Right ventricle myocardium inferior (tissue), 1 donor: ENCODE results near the gene FAM210B. TPM values are rescaled to one million over a fixed set of nuclear protein-coding genes. Genes with fewer than 3 reads are reported as not detected.
"Not testable (repeated sequence)": the region's sequence is repeated elsewhere in the genome, so short reads cannot be mapped to it uniquely, and the experiment has no call there.

Experiments
- ATAC-seq: fragments of 200-7000 bp; cut with Tn5 transposase; one replicate; pipeline ENCODE4 v1.9.1; 2020; ENCODE audit warnings: mild to moderate bottlenecking, moderate library complexity
- DNase-seq: peaks from one replicate; pipeline ENCODE4 v3.0.0; 2021; ENCODE audit errors: missing footprints
- intact Hi-C: fragments of 100-400 bp; cut with DNase I; formaldehyde crosslinking; loops from one replicate; pipeline ENCODE4 v1.11.0; 2022
- total RNA-seq: library from RNA; stranded (reverse); fragmentation: NEBNext Ultra II Directional; extraction: Animal tissue kit (Norgen Biotek cat#: 25700); gene quantifications from one replicate; pipeline ENCODE4 v1.2.1, GENCODE V29; 2021
- donor health status: DM: no; HTN: yes; CAD: no; lungs with severe emphysema.

FAM210B gene
- total RNA-seq, 1 donor from 2014 or later = 60.3 TPM

DNA sequence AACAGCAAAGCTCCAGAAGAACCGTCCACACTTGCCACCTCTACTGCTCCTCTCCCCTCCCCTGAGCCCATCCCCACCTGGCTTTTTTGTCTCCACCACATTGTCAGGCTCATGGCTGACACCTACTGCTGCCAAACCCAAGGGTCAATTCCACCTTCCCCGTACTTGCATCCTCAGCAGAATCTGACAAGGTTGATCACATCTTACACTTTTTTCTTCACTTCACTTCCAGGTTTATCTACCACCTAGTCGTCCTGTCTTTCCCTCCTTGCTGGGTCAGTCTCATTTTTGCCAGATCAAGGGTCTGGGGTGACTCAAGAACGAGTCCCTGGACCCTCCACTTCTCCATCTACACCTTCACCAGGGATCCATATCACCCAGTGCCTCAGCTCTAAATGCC lies 30.1 kb downstream of the FAM210B start:
- ATAC-seq (no peak), DNase-seq (no peak)
- intact Hi-C loops = no loop called here

DNA sequence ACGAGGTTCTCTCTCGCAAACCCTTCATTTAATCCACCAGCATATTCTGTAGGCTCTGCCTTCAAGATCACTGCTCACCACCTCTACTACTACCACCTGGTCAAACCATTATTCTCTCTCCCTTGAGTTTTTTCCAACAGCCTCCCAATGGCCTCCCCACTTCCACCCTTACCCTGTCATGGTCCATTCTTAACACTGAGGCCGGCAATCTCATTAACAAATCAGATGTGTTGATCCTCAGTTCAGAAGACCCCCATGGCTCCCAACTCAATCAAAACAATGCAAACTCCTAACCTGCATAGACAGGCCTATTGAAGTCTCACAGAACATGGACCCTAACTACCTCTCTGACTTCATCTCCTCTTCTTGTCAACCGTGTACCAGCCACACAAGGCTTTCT lies 31.0 kb downstream of the FAM210B start:
- ATAC-seq (no peak), DNase-seq (no peak)
- intact Hi-C loops = loop anchor here (5.0 kb wide), 1 partner anchor 33 kb away; the partner anchor contains the start of gene FAM210B

DNA sequence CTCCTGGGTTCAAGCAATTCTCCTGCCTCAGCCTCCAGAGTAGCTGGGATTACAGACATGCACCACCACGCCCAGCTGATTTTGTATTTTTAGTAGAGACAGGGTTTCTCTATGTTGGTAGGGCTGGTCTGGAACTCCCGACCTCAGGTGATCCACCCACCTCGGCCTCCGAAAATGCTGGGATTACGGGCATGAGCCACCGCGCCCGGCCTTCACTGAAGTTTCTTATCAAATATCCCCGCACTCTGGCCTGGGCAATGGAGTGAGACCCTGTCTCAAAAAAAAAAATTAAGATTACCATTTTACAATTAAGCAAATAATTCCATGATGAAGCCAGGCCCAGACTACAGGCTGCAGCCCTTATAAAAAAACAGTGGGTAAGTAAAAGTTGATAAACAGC lies 31.6 kb downstream of the FAM210B start:
- intact Hi-C loops = loop anchor here (5.0 kb wide), 1 partner anchor 33 kb away; the partner anchor contains the start of gene FAM210B
- DNase-seq, ATAC-seq: not testable (repeated sequence)

DNA sequence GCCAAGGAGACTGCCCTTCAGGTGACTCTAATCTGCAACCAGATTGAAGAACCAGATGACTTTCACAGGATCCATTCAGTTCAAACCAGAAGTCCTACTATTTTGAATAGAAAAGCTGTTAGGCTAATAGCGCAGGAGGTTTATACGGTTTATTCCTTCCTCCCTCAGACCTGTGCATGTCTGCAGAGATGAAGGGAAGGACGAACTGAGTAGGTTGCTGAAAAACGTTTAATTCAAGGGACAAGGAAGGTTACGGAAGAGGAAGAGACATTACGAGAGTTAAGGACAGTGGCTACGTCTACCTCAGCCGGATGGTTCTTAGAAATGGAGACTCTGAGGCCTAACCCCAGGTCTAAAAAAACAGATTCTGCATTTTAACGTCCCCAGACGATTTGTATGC lies 32.3 kb downstream of the FAM210B start:
- no peak for ATAC-seq
- intact Hi-C loops = loop anchor here (5.0 kb wide), 1 partner anchor 34 kb away; the partner anchor contains the start of gene FAM210B
- DNase-seq = no peak

DNA sequence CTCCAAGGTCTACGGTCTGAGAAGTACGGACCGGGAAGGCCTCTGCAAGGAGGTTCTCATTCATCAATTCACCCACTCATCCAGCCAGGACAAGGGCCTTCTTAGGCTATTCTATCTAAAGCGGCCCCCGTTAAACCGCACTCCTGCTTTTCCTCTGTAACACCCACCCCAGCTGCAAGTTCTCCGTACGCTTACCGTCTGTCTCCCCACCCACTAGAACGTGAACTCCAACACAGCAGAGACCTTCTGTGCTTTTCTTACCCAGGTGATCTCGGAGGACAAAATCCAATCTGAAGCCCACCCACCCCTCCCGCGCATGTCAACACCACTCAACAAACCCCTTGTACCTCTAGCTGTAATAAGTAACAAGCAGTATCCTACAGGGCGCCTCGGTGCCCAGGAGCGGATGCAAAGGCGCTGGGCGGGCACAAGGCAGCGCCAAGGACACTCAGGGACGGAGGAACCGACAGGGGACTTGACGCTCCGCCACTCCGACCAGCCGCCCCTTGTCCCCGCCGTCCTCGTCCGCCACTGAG lies 32.9 kb downstream of the FAM210B start:
- intact Hi-C loops = loop anchor here (1.0 to 5.0 kb wide), 2 partner anchors 34 to 77 kb away; partner anchors contain the start of genes FAM210B and RTF2
- DNase-seq (no peak), ATAC-seq (peak; percentile 18)

DNA sequence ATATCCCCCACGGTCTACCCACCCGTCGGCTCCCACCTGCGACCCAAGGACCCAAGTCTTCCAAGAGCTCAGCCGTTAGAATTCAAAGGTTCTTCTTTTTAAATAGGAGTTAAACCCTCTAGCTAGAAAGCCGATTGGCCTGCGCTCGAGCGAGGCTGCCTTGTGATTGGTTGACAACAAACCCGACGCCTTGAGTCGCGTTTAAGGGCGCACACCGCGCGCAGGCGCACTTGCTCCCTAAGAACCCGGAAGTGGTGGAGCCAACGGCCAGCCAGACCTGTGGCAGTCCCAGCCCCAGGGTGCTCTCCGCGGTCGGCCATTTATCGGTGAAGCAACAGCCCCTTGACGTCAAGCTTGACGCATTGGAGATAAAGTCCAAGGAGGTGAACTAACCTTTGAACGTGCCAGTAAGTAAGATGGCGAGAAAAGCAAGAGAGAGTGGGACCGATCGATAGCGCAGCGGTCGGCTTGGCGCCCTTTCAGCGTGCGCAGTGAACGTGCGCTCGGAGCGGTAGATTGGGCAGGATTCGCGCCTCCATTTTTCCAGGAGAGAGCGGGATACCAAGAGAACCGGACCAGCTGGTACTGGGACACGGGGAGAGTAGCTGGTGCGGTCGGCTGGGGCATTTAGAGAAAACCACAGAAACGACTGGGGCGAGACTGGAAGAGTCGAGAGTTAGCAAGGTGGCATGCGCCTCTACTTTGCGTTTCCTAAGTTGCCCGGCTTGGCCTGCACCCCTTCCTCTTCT lies 33.5 kb downstream of the FAM210B start, which contains the start of the genes AURKA and CSTF1:
Gene AURKA, minus strand, starts transcription at position 84 of the 749 bp plus-strand sequence. CDS start 4,018 bp downstream, outside the sequence.
Gene CSTF1, plus strand, starts transcription at position 514 of the 749 bp plus-strand sequence. CDS start 2,908 bp downstream, outside the sequence.
- intact Hi-C loops = loop anchor here (1.0 to 5.0 kb wide), 2 partner anchors 35 to 76 kb away; partner anchors contain the start of genes FAM210B and RTF2
- peak; percentile 99 for ATAC-seq
- peak; percentile 100 for DNase-seq

DNA sequence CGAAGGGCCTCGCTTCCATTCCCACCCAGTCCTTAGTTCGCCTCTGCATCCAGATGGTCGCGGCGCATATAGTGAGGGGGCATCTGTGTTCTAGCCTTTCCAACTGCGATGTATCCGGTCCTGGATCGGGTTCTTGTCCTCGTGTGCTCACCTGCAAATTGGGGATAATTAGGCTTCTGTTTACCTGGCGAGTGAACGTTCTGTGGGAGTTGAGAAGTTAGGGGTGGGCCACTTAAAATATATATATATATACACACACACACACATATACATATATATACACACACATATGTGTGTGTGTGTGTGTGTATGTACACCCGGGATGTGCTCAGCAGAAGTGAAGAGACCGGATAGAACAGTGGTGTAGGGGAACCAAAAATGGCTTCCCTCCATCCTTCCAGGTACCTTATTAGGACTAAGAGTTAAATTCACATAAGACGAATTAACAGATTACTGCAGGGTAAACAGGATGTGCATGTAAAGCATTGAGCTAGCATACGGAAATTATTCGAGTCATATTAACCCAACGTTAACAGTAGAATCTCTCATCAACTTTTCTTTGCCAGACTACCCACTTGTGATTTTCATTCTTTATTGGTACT lies 34.2 kb downstream of the FAM210B start:
- DNase-seq (peak; percentile 68), ATAC-seq (no peak)
- intact Hi-C loops = loop anchor here (1.0 to 5.0 kb wide), 2 partner anchors 36 to 75 kb away; partner anchors contain the start of genes FAM210B and RTF2

DNA sequence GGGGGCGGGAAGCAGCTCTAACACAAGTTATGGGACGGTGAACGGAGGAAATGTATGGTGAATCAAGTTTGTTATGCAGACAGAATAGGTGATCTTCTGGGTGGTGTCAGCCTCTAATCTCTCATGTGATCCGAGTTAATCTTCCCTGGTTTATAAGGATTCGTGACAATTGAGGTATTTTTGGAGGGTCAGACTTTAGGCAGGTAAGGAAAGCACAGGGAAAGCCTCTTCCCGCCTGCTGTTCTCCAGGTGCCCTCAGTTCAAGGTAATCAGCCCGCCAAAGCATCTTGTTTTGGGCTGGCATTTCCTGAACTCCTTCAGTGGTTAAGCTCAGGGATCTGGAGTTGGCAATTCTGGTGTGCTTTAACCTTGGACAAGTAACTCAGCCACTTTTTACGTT lies 34.9 kb downstream of the FAM210B start:
- ATAC-seq (no peak), DNase-seq (no peak)
- intact Hi-C loops = loop anchor here (5.0 kb wide), 1 partner anchor 36 kb away; the partner anchor contains the start of gene FAM210B

DNA sequence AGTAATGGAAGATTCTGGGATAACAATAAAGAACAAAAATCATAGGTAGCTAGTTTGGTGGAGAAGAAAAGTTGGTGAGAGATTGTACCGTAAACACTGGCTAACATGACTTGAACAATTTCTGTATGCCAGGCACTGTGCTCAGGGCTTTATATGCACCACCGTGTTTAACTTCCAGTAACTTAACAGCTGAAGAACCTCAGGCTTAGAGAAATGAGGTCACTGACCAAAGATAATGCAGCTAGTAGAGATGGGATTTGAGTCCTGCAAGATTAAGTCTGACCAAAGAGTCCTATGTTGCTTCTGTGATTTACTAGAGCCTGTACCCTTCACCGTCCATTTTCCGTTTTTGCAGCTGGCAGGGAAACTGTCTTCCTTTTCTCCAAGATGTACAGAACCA lies 36.4 kb downstream of the FAM210B start:
- ATAC-seq = no peak

DNA sequence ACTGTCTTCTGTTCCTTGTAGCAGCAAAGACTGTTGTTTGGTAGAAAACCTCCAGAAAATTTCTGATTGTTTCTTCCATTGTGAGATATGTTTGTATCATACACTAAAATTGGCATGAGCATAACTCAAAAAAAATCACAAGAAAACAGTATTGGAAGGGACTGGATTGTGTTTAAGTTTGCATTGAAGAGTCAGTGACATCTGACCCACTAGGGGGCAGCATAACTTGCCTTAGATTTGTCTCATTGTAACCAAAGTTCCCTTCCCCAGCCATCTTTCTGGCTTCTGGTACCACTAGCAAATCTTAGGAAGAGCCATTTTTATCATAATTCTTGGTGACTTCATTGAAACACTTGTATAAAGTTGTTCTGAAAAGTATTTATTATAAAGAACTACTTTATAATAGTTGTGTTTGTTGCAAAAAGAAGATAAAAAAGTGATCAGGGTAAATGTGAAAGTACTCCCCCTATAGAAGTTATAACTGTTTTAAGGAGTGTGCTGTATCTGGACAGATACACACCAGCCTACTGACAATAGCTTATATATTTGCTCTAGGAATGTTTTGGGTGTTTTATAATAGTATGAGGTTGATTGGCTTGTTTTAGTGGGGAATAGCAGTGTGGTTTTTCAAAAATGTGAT lies 41.3 kb downstream of the FAM210B start:
- intact Hi-C loops = no loop called here
- ATAC-seq (no peak), DNase-seq (no peak)

More for the DNA sequence above, 36.4 kb downstream of the FAM210B start:
- no peak for DNase-seq
- intact Hi-C loops = no loop called here

DNA sequence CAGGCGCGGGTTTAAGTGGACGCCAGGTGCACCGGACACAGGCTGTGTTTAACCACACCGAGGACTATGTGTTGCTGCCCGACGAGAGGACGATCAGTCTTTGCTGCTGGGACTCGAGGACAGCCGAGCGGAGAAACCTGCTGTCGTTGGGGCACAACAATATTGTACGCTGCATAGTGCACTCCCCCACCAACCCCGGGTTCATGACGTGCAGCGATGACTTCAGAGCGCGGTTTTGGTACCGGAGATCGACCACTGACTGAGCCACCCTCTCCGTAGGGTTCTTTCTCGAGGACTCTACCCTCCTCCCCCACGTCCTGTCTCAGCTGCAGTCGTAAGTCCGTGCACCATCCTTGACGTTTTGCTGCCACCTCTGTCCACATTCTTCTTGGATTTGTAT lies 44.7 kb downstream of the FAM210B start:
- no peak for DNase-seq
- no peak for ATAC-seq
- intact Hi-C loops = no loop called here

DNA sequence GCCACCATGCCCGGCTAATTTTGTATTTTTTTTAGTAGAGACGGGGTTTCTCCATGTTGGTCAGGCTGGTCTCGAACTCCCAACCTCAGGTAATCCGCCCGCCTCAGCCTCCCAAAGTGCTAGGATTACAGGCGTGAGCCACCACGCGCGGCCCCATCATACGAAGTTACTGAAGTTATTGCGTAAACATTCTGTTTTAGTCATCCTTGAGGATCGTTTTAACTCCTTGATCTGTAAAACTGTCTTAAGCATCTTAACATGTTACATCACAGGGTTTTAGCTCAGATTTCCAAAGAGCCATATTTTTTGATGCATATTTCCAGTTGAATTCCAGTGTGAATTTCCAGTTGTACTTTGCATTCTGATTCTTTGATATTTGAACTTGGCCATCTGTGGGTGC lies 46.6 kb downstream of the FAM210B start:
- intact Hi-C loops, DNase-seq, ATAC-seq: not testable (repeated sequence)

DNA sequence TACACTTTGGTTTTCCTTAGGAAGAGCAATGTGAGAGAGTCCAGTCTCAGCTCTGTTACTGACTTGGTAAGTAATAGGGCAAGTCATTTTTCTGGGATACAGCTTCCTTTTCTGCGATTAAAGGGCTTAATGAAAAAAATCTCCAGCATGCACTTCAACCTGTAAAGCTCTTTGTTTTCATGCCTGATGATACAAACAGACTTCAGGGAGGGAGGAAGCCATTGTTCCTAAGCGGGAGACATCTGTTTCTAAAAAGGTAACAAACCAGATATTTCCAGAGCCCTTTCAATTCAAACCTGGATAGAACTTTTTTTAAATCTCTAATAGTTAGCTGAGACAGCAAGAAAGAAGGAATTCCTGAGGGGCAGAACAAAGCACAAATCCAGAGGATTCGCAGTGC lies 48.1 kb downstream of the FAM210B start:
- ATAC-seq (no peak), DNase-seq (no peak)
- intact Hi-C loops = no loop called here

DNA sequence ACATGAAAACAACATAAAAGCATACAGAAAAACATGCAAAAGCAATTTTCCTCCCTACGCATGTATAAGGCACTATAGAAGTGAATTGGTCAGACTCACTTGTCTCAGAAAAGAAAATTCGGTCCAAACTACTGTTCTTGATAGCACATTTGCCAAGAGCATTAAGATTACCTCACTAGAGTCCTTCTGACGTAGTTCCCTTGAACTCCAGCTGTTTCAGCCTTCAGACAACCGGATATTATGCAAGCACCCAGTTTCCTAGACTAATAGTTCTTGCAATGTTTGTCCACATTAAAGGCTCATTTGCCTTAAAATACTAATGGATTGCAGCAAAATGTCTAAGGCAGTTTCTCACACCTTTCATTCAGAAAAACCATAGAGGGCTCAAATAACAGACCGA lies 50.7 kb downstream of the FAM210B start:
- intact Hi-C loops = no loop called here
- DNase-seq = no peak
- peak; percentile 23 for ATAC-seq

DNA sequence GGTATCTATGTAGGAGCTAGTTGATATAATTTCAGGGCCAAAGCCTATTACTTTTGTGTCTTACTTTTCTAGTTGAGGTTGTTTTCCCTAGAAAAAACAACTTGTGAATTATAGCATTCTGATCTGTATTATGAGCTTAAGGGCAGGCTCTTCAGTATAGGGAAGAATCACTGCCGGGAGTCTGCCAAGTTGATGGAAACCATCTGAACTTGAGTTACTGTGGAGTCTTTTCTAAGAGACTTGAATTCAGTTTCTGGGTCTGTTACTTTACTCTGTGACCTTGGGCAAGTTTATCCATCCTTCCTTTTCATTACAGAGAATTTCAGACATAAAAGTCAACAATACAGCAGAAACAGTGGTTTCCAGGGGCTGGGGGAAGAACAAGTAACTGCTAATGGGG lies 51.2 kb downstream of the FAM210B start:
- ATAC-seq (no peak), DNase-seq (no peak)
- intact Hi-C loops = loop anchor here (5.0 kb wide), 1 partner anchor 57 kb away; the partner anchor contains the start of gene RTF2

DNA sequence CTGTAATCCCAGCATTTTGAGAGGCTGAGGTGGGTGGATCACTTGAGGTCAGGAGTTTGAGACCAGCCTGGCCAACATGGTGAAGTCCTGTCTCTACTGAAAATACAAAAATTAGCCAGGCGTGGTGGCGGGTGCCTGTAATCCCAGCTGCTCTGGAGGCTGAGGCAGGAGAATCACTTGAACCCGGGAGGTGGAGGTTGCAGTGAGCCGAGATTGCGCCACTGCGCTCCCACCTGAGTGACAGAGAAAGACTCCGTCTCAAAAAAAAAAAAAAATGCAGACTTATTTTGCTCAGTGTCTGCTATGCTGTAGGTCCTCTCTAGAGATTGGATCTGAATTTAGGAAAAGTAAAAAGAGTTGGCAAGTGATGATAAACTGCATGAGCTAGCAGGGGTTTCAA lies 52.5 kb downstream of the FAM210B start:
- DNase-seq, ATAC-seq: not testable (repeated sequence)
- intact Hi-C loops = loop anchor here (5.0 kb wide), 1 partner anchor 56 kb away; the partner anchor contains the start of gene RTF2

DNA sequence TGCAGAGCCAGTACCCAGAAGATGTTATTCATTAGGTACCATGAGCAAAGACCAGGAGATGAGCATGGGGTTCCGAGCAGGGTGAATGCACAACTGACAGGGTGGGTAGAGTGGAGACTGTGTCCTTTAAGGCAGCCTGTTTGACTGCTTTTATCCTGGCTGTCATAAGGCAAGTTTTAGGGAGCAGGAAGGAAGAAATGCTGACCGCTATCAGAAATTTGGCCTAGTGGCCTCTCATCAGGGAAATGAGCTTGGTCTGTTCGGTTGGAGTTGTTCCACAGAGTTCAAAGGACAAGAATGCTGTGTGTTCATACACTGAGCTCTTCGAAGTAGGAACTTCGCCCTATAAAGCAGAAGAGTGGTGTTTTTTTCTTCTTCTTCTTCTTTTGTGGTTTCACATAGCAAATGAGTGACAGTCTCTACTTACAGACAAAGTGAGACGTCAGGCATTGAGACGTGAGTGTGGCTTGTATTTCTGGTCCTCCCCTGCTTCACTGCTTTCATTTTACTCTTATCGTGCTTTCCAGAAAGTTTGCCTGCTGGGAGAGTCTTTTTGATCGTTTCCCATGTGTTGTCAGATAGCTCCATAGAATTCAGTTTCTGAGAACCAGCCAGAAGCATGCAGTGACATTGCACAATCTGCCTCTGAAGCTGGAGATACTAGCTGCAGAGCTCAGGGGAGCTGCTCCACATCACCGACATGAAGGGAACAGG lies 53.1 kb downstream of the FAM210B start, which contains the start of gene CASS4:
Gene CASS4, plus strand, starts transcription at position 502 of the 714 bp plus-strand sequence. Its CDS starts 199 bp downstream, at position 701.
- no peak for DNase-seq
- peak; percentile 80 for ATAC-seq
- intact Hi-C loops = loop anchor here (5.0 kb wide), 1 partner anchor 55 kb away; the partner anchor contains the start of gene RTF2

DNA sequence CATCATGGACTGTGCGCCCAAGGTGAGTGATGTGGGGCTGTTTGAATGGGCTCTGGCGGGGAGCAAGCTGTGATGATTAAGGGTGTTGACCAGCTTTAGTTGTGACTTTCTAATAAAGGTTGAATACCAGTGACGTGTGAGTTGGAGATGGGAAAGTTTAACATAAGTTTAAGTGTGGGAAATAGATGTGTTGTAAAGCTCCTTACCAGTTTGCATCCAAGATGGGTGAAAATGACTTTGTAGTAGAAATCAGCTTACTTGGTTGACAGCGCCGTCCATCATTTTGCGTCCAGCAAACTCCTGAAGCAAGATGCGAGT lies 53.7 kb downstream of the FAM210B start:
- no peak for DNase-seq
- intact Hi-C loops = loop anchor here (5.0 kb wide), 1 partner anchor 55 kb away; the partner anchor contains the start of gene RTF2
- no peak for ATAC-seq
